ENCODE measurements around the gene MAPRE2.

GRCh38 chr18:35024965-35025364 lies 16.2 kb upstream of the MAPRE2 start:
- TF ChIP-seq CTCF (IDR thresholded peaks at IDR 0.05) = no peak
- TF ChIP-seq ZFX (IDR thresholded peaks at IDR 0.05; ENCODE audit: borderline replicate concordance) = no peak
